ENCODE data around the gene NBEA.

NBEA gene

DNA sequence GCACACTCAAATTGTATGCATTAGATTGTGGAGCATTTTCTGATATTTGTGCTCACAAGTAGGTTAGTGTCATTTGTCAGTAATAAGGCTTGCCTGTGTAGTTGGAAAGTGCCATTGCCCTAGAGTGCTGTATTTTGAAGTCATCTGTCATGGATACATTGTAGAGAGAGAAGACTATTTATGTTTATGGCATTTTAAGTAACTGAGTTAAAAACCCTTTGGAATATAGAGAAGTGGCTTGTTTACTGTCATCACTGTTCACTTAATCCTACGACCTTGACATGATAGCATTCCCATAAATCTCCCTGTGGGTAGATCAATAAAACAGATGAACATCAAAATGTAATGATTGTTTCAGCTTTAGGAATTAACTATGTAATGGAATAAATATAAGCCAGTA is 423.8 kb downstream of the NBEA start:
- Histone ChIP-seq H2AFZ (ENCODE audit: insufficient read depth, low read length, poor library complexity) (no peak overlapping the region), H3K4me2 (ENCODE audit: low read length) (no peak overlapping the region), H4K8ac (ENCODE audit: low read depth, low read length) (no peak overlapping the region), H3K9me3 (ENCODE audit: insufficient read depth, low read depth, low read length) (no peaks in the 10 kb centered on the region), H3K18ac (ENCODE audit: low read length) (no peak overlapping the region), H3K4ac (ENCODE audit: low read depth, low read length) (no peak overlapping the region), H2BK5ac (ENCODE audit: low read depth, low read length, poor library complexity) (no peak overlapping the region), H2AK5ac (ENCODE audit: low read length) (no peak overlapping the region), H3K36me3 (ENCODE audit: control insufficient read depth in 1 of 2, insufficient read depth in 2 of 2, low read length in 2 of 2) (no peaks in the 10 kb centered on the region), H3K23ac (ENCODE audit: low read length) (no peak overlapping the region), H4K12ac (ENCODE audit: low read depth, low read length) (no peak overlapping the region), H3K4me1 (ENCODE audit: control insufficient read depth in 1 of 2, insufficient read depth in 2 of 2, low read length in 2 of 2) (no peaks in the 10 kb centered on the region), H3K4me3 (ENCODE audit: low read depth, low read length) (no peak overlapping the region), H3K79me2 (ENCODE audit: control insufficient read depth, insufficient read depth, low read length, poor library complexity) (no peaks in the 10 kb centered on the region), H3K9ac (ENCODE audit: low read length) (no peak overlapping the region), H2BK120ac (ENCODE audit: insufficient read depth, low read length, poor library complexity) (no peak overlapping the region), H3K27ac (ENCODE audit: low read depth, low read length) (no peak overlapping the region), H3K79me1 (ENCODE audit: low read length) (no peaks in the 10 kb centered on the region), H4K91ac (ENCODE audit: low read depth, low read length) (no peak overlapping the region), H3K14ac (ENCODE audit: low read length) (no peak overlapping the region), H3K27me3 (ENCODE audit: insufficient read depth, low read length) (no peaks in the 10 kb centered on the region), H2BK12ac (ENCODE audit: low read length) (no peak overlapping the region)
- WGBS (ENCODE audit: extremely low coverage, insufficient coverage, insufficient read length), result no CpG with 5 or more reads among the region's 1 CpG
- DNase-seq, result no peak

DNA sequence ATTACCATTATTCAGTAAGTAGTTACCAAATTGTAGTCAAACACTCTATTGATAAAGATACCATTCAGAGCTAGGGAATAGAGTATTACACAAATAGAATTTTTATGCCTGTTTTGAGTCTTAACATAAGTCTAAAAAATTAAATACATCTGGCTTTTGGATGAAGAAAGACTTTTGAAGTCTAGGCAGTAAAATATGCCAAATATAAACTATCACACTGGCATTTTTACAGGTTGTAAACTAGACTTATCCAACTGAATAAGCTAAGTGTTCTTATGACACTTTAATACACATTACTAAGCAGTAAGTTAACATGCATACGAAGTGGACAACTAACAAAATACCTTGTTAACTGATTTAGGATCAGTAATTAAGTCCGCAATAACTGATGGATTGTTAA is 425.5 kb downstream of the NBEA start:
- no peaks in the 10 kb centered on the region for H3K4me1 ChIP-seq (ENCODE audit: control insufficient read depth in 1 of 2, insufficient read depth in 2 of 2, low read length in 2 of 2)
- no peak overlapping the region for H2BK12ac ChIP-seq (ENCODE audit: low read length)
- WGBS (ENCODE audit: extremely low coverage, insufficient coverage, insufficient read length), result no CpG with 5 or more reads among the region's 2 CpGs

DNA sequence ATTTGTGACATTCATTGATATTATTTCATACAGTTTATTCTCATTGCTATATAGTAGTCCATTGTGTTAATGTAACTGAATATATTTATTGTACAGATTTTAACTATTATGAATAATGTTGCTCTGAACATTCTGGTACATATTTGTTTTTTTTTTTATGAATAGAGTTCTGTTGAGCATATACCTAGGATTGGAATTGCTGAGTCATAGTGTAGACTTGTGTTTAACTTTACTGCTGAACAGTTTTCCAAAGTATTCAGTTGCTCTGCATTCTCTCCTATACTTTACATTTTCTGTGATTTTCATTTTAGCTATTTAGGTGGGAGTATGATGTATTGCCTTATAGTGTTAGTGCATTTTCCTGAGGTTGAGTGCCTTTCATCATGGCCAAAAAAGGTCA is 436.9 kb downstream of the NBEA start:
- DNase-seq, result no peak
- no peak overlapping the region for H3K27ac ChIP-seq (ENCODE audit: low read depth, low read length)
- no peak overlapping the region for H3K23ac ChIP-seq (ENCODE audit: low read length)
- H4K8ac ChIP-seq (ENCODE audit: low read depth, low read length), result no peak overlapping the region
- no peak overlapping the region for H2BK12ac ChIP-seq (ENCODE audit: low read length)
- H3K18ac ChIP-seq (ENCODE audit: low read length), result no peak overlapping the region
- no peak overlapping the region for H4K12ac ChIP-seq (ENCODE audit: low read depth, low read length)
- no peaks in the 10 kb centered on the region for H3K27me3 ChIP-seq (ENCODE audit: insufficient read depth, low read length)
- no peaks in the 10 kb centered on the region for H3K36me3 ChIP-seq (ENCODE audit: control insufficient read depth in 1 of 2, insufficient read depth in 2 of 2, low read length in 2 of 2)
- no peak overlapping the region for H3K4me2 ChIP-seq (ENCODE audit: low read length)
- no peak overlapping the region for H3K14ac ChIP-seq (ENCODE audit: low read length)
- H2BK5ac ChIP-seq (ENCODE audit: low read depth, low read length, poor library complexity), result no peak overlapping the region
- H3K4me3 ChIP-seq (ENCODE audit: low read depth, low read length), result no peak overlapping the region
- H3K9ac ChIP-seq (ENCODE audit: low read length), result no peak overlapping the region
- no peaks in the 10 kb centered on the region for H3K79me2 ChIP-seq (ENCODE audit: control insufficient read depth, insufficient read depth, low read length, poor library complexity)
- no peaks in the 10 kb centered on the region for H3K4me1 ChIP-seq (ENCODE audit: control insufficient read depth in 1 of 2, insufficient read depth in 2 of 2, low read length in 2 of 2)
- H3K4ac ChIP-seq (ENCODE audit: low read depth, low read length), result no peak overlapping the region
- no peaks in the 10 kb centered on the region for H3K9me3 ChIP-seq (ENCODE audit: insufficient read depth, low read depth, low read length)
- no peak overlapping the region for H2AK5ac ChIP-seq (ENCODE audit: low read length)
- H4K91ac ChIP-seq (ENCODE audit: low read depth, low read length), result no peak overlapping the region
- H2AFZ ChIP-seq (ENCODE audit: insufficient read depth, low read length, poor library complexity), result no peak overlapping the region
- H3K79me1 ChIP-seq (ENCODE audit: low read length), result no peaks in the 10 kb centered on the region
- H2BK120ac ChIP-seq (ENCODE audit: insufficient read depth, low read length, poor library complexity), result no peak overlapping the region

More for the DNA sequence above, 425.5 kb downstream of the NBEA start:
- no peak overlapping the region for H3K23ac ChIP-seq (ENCODE audit: low read length)
- H2BK5ac ChIP-seq (ENCODE audit: low read depth, low read length, poor library complexity), result no peak overlapping the region
- no peak for DNase-seq
- no peak overlapping the region for H3K14ac ChIP-seq (ENCODE audit: low read length)
- H2AFZ ChIP-seq (ENCODE audit: insufficient read depth, low read length, poor library complexity), result no peak overlapping the region
- no peak overlapping the region for H3K9ac ChIP-seq (ENCODE audit: low read length)
- no peak overlapping the region for H4K12ac ChIP-seq (ENCODE audit: low read depth, low read length)
- H3K18ac ChIP-seq (ENCODE audit: low read length), result no peak overlapping the region
- H3K79me1 ChIP-seq (ENCODE audit: low read length), result no peaks in the 10 kb centered on the region
- H3K4ac ChIP-seq (ENCODE audit: low read depth, low read length), result no peak overlapping the region
- no peak overlapping the region for H2AK5ac ChIP-seq (ENCODE audit: low read length)
- no peak overlapping the region for H4K8ac ChIP-seq (ENCODE audit: low read depth, low read length)
- no peak overlapping the region for H4K91ac ChIP-seq (ENCODE audit: low read depth, low read length)
- no peak overlapping the region for H3K4me3 ChIP-seq (ENCODE audit: low read depth, low read length)
- no peaks in the 10 kb centered on the region for H3K27me3 ChIP-seq (ENCODE audit: insufficient read depth, low read length)
- H3K36me3 ChIP-seq (ENCODE audit: control insufficient read depth in 1 of 2, insufficient read depth in 2 of 2, low read length in 2 of 2), result no peaks in the 10 kb centered on the region
- H3K4me2 ChIP-seq (ENCODE audit: low read length), result no peak overlapping the region
- H3K9me3 ChIP-seq (ENCODE audit: insufficient read depth, low read depth, low read length), result peaks cover 5% of the 10 kb centered on the region
- no peak overlapping the region for H3K27ac ChIP-seq (ENCODE audit: low read depth, low read length)
- H2BK120ac ChIP-seq (ENCODE audit: insufficient read depth, low read length, poor library complexity), result no peak overlapping the region
- no peaks in the 10 kb centered on the region for H3K79me2 ChIP-seq (ENCODE audit: control insufficient read depth, insufficient read depth, low read length, poor library complexity)

DNA sequence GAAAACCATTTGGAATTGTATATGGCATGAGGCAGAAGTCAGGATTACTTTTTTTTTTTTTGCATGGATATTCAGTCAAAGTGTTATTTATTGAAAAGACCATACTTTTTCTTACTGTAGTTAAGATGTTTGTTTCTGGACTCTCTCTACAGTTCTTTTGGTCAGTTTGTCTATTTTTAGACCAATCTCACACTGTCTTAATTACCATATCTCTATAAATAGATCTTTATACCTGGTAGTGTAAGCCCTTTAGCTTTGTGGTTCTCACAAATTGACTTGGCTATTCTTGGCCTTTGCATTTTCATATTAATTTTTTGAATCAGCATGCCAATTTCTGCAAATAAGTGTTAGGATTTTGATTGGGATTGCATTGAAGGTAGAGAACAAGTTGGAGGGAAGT is 437.6 kb downstream of the NBEA start:
- H2AFZ ChIP-seq (ENCODE audit: insufficient read depth, low read length, poor library complexity), result no peak overlapping the region
- H3K4me2 ChIP-seq (ENCODE audit: low read length), result no peak overlapping the region
- H3K18ac ChIP-seq (ENCODE audit: low read length), result no peak overlapping the region
- H2BK5ac ChIP-seq (ENCODE audit: low read depth, low read length, poor library complexity), result no peak overlapping the region
- H3K27me3 ChIP-seq (ENCODE audit: insufficient read depth, low read length), result no peaks in the 10 kb centered on the region
- no peak overlapping the region for H3K14ac ChIP-seq (ENCODE audit: low read length)
- H4K12ac ChIP-seq (ENCODE audit: low read depth, low read length), result no peak overlapping the region
- DNase-seq, result no peak
- no peak overlapping the region for H4K91ac ChIP-seq (ENCODE audit: low read depth, low read length)
- no peaks in the 10 kb centered on the region for H3K9me3 ChIP-seq (ENCODE audit: insufficient read depth, low read depth, low read length)
- no peak overlapping the region for H3K23ac ChIP-seq (ENCODE audit: low read length)
- H4K8ac ChIP-seq (ENCODE audit: low read depth, low read length), result no peak overlapping the region
- H3K27ac ChIP-seq (ENCODE audit: low read depth, low read length), result no peak overlapping the region
- H3K36me3 ChIP-seq (ENCODE audit: control insufficient read depth in 1 of 2, insufficient read depth in 2 of 2, low read length in 2 of 2), result no peaks in the 10 kb centered on the region
- H3K4me1 ChIP-seq (ENCODE audit: control insufficient read depth in 1 of 2, insufficient read depth in 2 of 2, low read length in 2 of 2), result no peaks in the 10 kb centered on the region
- H3K79me1 ChIP-seq (ENCODE audit: low read length), result no peaks in the 10 kb centered on the region
- H2BK120ac ChIP-seq (ENCODE audit: insufficient read depth, low read length, poor library complexity), result no peak overlapping the region
- H3K79me2 ChIP-seq (ENCODE audit: control insufficient read depth, insufficient read depth, low read length, poor library complexity), result no peaks in the 10 kb centered on the region
- H3K4me3 ChIP-seq (ENCODE audit: low read depth, low read length), result no peak overlapping the region
- H2AK5ac ChIP-seq (ENCODE audit: low read length), result no peak overlapping the region
- no peak overlapping the region for H2BK12ac ChIP-seq (ENCODE audit: low read length)
- H3K9ac ChIP-seq (ENCODE audit: low read length), result no peak overlapping the region
- no peak overlapping the region for H3K4ac ChIP-seq (ENCODE audit: low read depth, low read length)
